H1 (cell line): Measurements from ENCODE around the gene PHLPP1. TPM values are rescaled to one million over a fixed set of nuclear protein-coding genes. Genes with fewer than 3 reads are reported as not detected.

ENCODE experiments used
- CTCF ChIA-PET: fragments of 300-600 bp; sonication (Branson Sonifier 250); formaldehyde crosslinking; loops from one replicate; lab custom pipeline; 2021; ENCODE audit not compliant: partially characterized antibody; lab: Charles Lee
- POLR2A ChIA-PET: fragments of 300-600 bp; sonication (Branson Sonifier 250); formaldehyde crosslinking; loops from one replicate; lab custom pipeline; 2021; ENCODE audit warnings: inconsistent platforms; ENCODE audit not compliant: partially characterized antibody; lab: Charles Lee
- DNase-seq, 2 experiments: peaks; one replicate each; pipeline versions ENCODE4 v3.0.0 to v3.0.0-alpha.2; 2010 to 2022; ENCODE audit warnings: low spot score in 2 of 2, low read depth in 1 of 2, mixed read lengths in 1 of 2
- FAIRE-seq: peaks from 2 replicates; lab custom pipeline; 2011; peaks lifted over from hg19 to GRCh38; lab: Jason Lieb, UNC
- H2AFZ ChIP-seq: 2 replicates; pipeline ENCODE4 v1.8.1; 2012; ENCODE audit warnings: low read length, inconsistent platforms
- H2AK5ac ChIP-seq: 2 replicates; pipeline ENCODE4 v1.6.1; 2013; ENCODE audit warnings: low read depth, low read length
- H2BK120ac ChIP-seq: replicated peaks from 2 replicates; pipeline ENCODE3; 2013; ENCODE audit warnings: low read depth, low read length, inconsistent platforms
- H2BK12ac ChIP-seq: 2 replicates; pipeline ENCODE4 v1.6.1; 2013; ENCODE audit warnings: low read depth, low read length
- H2BK15ac ChIP-seq: 2 replicates; pipeline ENCODE4 v1.6.1; 2013; ENCODE audit warnings: low read length
- H2BK20ac ChIP-seq: 2 replicates; pipeline ENCODE4 v1.6.1; 2013; ENCODE audit warnings: low read length
- H2BK5ac ChIP-seq: 2 replicates; pipeline ENCODE4 v1.6.1; 2013; ENCODE audit warnings: low read depth, low read length
- H3K14ac ChIP-seq: 2 replicates; pipeline ENCODE4 v1.6.1; 2013; ENCODE audit warnings: inconsistent platforms; ENCODE audit not compliant: insufficient read length
- H3K18ac ChIP-seq: 2 replicates; pipeline ENCODE4 v1.6.1; 2013; ENCODE audit warnings: low read length; ENCODE audit errors: extremely low read depth
- H3K23ac ChIP-seq: 2 replicates; pipeline ENCODE4 v1.6.1; 2013; ENCODE audit warnings: inconsistent platforms; ENCODE audit not compliant: insufficient read length
- H3K23me2 ChIP-seq: 2 replicates; pipeline ENCODE4 v1.6.1; 2013; ENCODE audit warnings: low read depth, low read length
- H3K27ac ChIP-seq: 2 replicates; pipeline ENCODE4 v1.6.1; 2011; ENCODE audit warnings: low read depth, low read length, inconsistent platforms
- H3K27me3 ChIP-seq, 4 experiments: replicated peaks in 1 of 4; 1 replicate in 1 of 4; 2 replicates in 3 of 4; pipeline versions ENCODE4 v1.6.1 to v1.8.1; 2011 to 2013; ENCODE audit warnings: low read length in 3 of 4, mild to moderate bottlenecking in 3 of 4, inconsistent platforms in 2 of 4, mixed read lengths in 2 of 4, moderate library complexity in 1 of 4; ENCODE audit not compliant: control insufficient read depth in 3 of 4, insufficient read depth in 3 of 4; ENCODE audit errors: extremely low read depth in 1 of 4
- H3K36me3 ChIP-seq, 4 experiments: 2 replicates each; pipeline versions ENCODE4 v1.6.1 to v1.8.1; 2011 to 2013; ENCODE audit warnings: mild to moderate bottlenecking in 4 of 4, low read length in 3 of 4, moderate library complexity in 2 of 4, control low read depth in 1 of 4, inconsistent platforms in 1 of 4; ENCODE audit not compliant: insufficient read depth in 4 of 4, control insufficient read depth in 2 of 4
- H3K4ac ChIP-seq: replicated peaks from 2 replicates; pipeline ENCODE3; 2013; ENCODE audit warnings: low read length, low read depth, mixed read lengths, inconsistent platforms; ENCODE audit not compliant: insufficient read length
- H3K4me1 ChIP-seq, 4 experiments: replicated peaks in 1 of 4; 1 replicate in 1 of 4; 2 replicates in 3 of 4; pipeline versions ENCODE4 v1.6.1 to v1.8.1; 2011 to 2013; ENCODE audit warnings: low read length in 3 of 4, inconsistent platforms in 2 of 4, mixed read lengths in 1 of 4; ENCODE audit not compliant: insufficient read depth in 4 of 4, control insufficient read depth in 3 of 4
- H3K4me2 ChIP-seq, 2 experiments: 2 replicates each; pipeline versions ENCODE4 v1.6.1 to v1.8.1; 2011 to 2013; ENCODE audit warnings: low read depth in 2 of 2, low read length in 2 of 2, control low read depth in 1 of 2, inconsistent platforms in 1 of 2, mild to moderate bottlenecking in 1 of 2; ENCODE audit not compliant: insufficient read depth in 1 of 2
- H3K4me3 ChIP-seq, 4 experiments: fragments of 200-600, 300-600 bp in 1 of 4; sonication (generic), shearing (Covaris generic), sonication (Bioruptor Twin) in 1 of 4; 2 replicates each; pipeline versions ENCODE4 v1.5.1 to v1.8.1; 2011 to 2016; ENCODE audit warnings: low read length in 4 of 4, low read depth in 3 of 4, control low read depth in 2 of 4, inconsistent platforms in 2 of 4, mild to moderate bottlenecking in 2 of 4, mixed read lengths in 1 of 4, moderate library complexity in 1 of 4; ENCODE audit not compliant: insufficient read depth in 2 of 4; ENCODE audit errors: extremely low read depth in 1 of 4
- H3K56ac ChIP-seq: replicated peaks from 2 replicates; pipeline ENCODE3; 2013; ENCODE audit warnings: low read depth, mild to moderate bottlenecking, mixed read lengths, low read length, inconsistent platforms; ENCODE audit not compliant: insufficient read length
- H3K79me1 ChIP-seq: 2 replicates; pipeline ENCODE4 v1.6.1; 2013; ENCODE audit warnings: low read depth, low read length, control low read depth
- H3K79me2 ChIP-seq, 2 experiments: 2 replicates each; pipeline versions ENCODE4 v1.6.1 to v1.8.1; 2012 to 2013; ENCODE audit warnings: low read length in 2 of 2, mild to moderate bottlenecking in 2 of 2, inconsistent platforms in 1 of 2; ENCODE audit not compliant: insufficient read depth in 2 of 2, control insufficient read depth in 1 of 2
- H3K9ac ChIP-seq, 4 experiments: replicated peaks in 1 of 4; 1 replicate in 1 of 4; 2 replicates in 3 of 4; pipeline versions ENCODE4 v1.6.1 to v1.8.1; 2011 to 2013; ENCODE audit warnings: low read depth in 3 of 4, low read length in 3 of 4, control low read depth in 2 of 4, mild to moderate bottlenecking in 2 of 4, moderate library complexity in 2 of 4, inconsistent platforms in 1 of 4; ENCODE audit errors: extremely low read depth in 1 of 4
- H3K9me3 ChIP-seq, 2 experiments: 2 replicates each; pipeline versions ENCODE4 v1.6.1 to v1.8.1; 2012 to 2013; ENCODE audit warnings: mild to moderate bottlenecking in 2 of 2, moderate library complexity in 2 of 2, control low read depth in 1 of 2, inconsistent platforms in 1 of 2, low read depth in 1 of 2, low read length in 1 of 2, mixed read lengths in 1 of 2; ENCODE audit not compliant: insufficient read depth in 2 of 2
- H4K20me1 ChIP-seq, 2 experiments: replicated peaks in 1 of 2; 2 replicates each; pipeline versions ENCODE3 to v1.8.1; 2011 to 2013; ENCODE audit warnings: inconsistent platforms in 2 of 2, low read length in 2 of 2, mild to moderate bottlenecking in 1 of 2; ENCODE audit not compliant: insufficient read depth in 2 of 2, control insufficient read depth in 1 of 2
- H4K5ac ChIP-seq: 2 replicates; pipeline ENCODE4 v1.6.1; 2013; ENCODE audit warnings: low read length, low read depth, mixed read lengths, inconsistent platforms; ENCODE audit not compliant: insufficient read length
- H4K8ac ChIP-seq: 2 replicates; pipeline ENCODE4 v1.8.0; 2013; ENCODE audit warnings: mild to moderate bottlenecking, moderate library complexity, low read length, inconsistent platforms; ENCODE audit not compliant: insufficient read depth; ENCODE audit errors: extremely low read depth
- H4K91ac ChIP-seq: replicated peaks from 2 replicates; pipeline ENCODE3; 2013; ENCODE audit warnings: low read length, mixed read lengths, inconsistent platforms; ENCODE audit not compliant: insufficient read length
- CTBP2 ChIP-seq: IDR thresholded peaks from 2 replicates; pipeline ENCODE4 v1.7.0; 2011; ENCODE audit warnings: borderline replicate concordance, mild to moderate bottlenecking, moderate library complexity, mixed read lengths, low read length; ENCODE audit not compliant: insufficient read depth, insufficient read length
- JUND ChIP-seq: IDR thresholded peaks from 2 replicates; pipeline ENCODE4 v1.6.1; 2011; ENCODE audit warnings: mild to moderate bottlenecking, improper control_type of control experiment, low read length
- KDM1A ChIP-seq: fragments of 200-600, 300-600 bp; sonication (generic); IDR thresholded peaks from 2 replicates; pipeline ENCODE4 v1.7.1; 2016; ENCODE audit warnings: mild to moderate bottlenecking, low read length, borderline replicate concordance
- POLR2A ChIP-seq, 2 experiments: IDR thresholded peaks; 1 replicate in 1 of 2; 2 replicates in 1 of 2; pipeline ENCODE4 v1.6.1; 2011; ENCODE audit warnings: low read depth in 2 of 2, low read length in 2 of 2, mild to moderate bottlenecking in 2 of 2; ENCODE audit errors: control extremely low read depth in 1 of 2
- POU5F1 ChIP-seq: IDR thresholded peaks from 2 replicates; pipeline ENCODE4 v1.6.1; 2011; ENCODE audit warnings: low read depth, mild to moderate bottlenecking, low read length, moderate library complexity
- TAF7 ChIP-seq: optimal IDR thresholded peaks from 2 replicates; pipeline ENCODE3; 2011; ENCODE audit warnings: low read depth, mild to moderate bottlenecking, inconsistent platforms, low read length, moderate library complexity, borderline replicate concordance
- TCF12 ChIP-seq: IDR thresholded peaks from 2 replicates; pipeline ENCODE4 v1.6.1; 2011; ENCODE audit warnings: low read depth, mild to moderate bottlenecking, low read length
- YY1 ChIP-seq: IDR thresholded peaks from 2 replicates; pipeline ENCODE4 v1.6.1; 2011; ENCODE audit warnings: low read depth, mild to moderate bottlenecking, low read length
- WGBS, 2 experiments: shearing (Covaris generic) in 1 of 2; methylation state at CpG; one replicate each; pipeline versions ENCODE4 v1.1.6 to v1.1.7; 2013 to 2015; ENCODE audit warnings: low lambda C conversion rate in 2 of 2, mixed read lengths in 2 of 2, inconsistent platforms in 1 of 2, low coverage in 1 of 2, missing lambda C conversion rate in 1 of 2; ENCODE audit not compliant: insufficient replicate concordance in 2 of 2, insufficient coverage in 1 of 2, insufficient read length in 1 of 2; ENCODE audit errors: extremely low coverage in 1 of 2, missing lambda C conversion rate in 1 of 2; 5-methylcytosine and 5-hydroxymethylcytosine counted together
- polyA plus RNA-seq, 7 experiments: library from polyadenylated mRNA; depleted of rRNA in 3 of 7; stranded (reverse) in 5 of 7; unstranded in 2 of 7; fragments of >200 nt in 5 of 7; fragments of 200-250 nt in 2 of 7; gene quantifications; 1 replicate in 5 of 7; 2 replicates in 1 of 7; 4 replicates in 1 of 7; pipeline versions ENCODE4 v1.2.1 to v1.2.3, GENCODE V29; 2011 to 2013; ENCODE audit warnings: missing spikeins in 2 of 7, mixed read lengths in 2 of 7
- total RNA-seq: library from RNA; stranded (reverse); fragmentation: NEBNext Ultra II Directional; extraction: Animal tissue kit (Norgen Biotek cat#: 25700); gene quantifications from 2 replicates; pipeline ENCODE4 v1.2.1, GENCODE V29; 2021

Gene PHLPP1
- total and polyA plus RNA-seq, 2 of the 8 experiments (the other 6 are each of a cell fraction or from before 2014, with no cell fraction given) = 28.0 to 66.3 TPM

- no peaks in the 10 kb centered on the region for H3K9me3 ChIP-seq
Observed at GRCh38 chr18:63002803-63003445, 287.6 kb downstream of the PHLPP1 start.

More at GRCh38 chr18:63002803-63003445, 287.6 kb downstream of the PHLPP1 start:
- Histone ChIP-seq H3K79me1 (no peaks in the 10 kb centered on the region), H4K5ac (no peak overlapping the region), H2BK12ac (no peak overlapping the region), H2AK5ac (no peak overlapping the region), H3K18ac (no peak overlapping the region), H2BK5ac (no peak overlapping the region), H2BK15ac (no peak overlapping the region), H3K23ac (no peak overlapping the region), H4K91ac (no peak overlapping the region), H3K4ac (no peak overlapping the region), H4K8ac (no peak overlapping the region), H3K4me3 (no peak overlapping the region), H3K14ac (no peak overlapping the region), H3K23me2 (no peaks in the 10 kb centered on the region), H2BK120ac (no peak overlapping the region), H3K9ac (no peak overlapping the region), H2BK20ac (no peak overlapping the region), H3K27me3 (no peaks in the 10 kb centered on the region), H3K36me3 (no peaks in the 10 kb centered on the region), H2AFZ (0 out of 2 replicates have a peak overlapping the region, but pooled peaks have one; percentile 29), H3K4me2 (no peak overlapping the region), H3K56ac (no peak overlapping the region), H4K20me1 (no peaks in the 10 kb centered on the region), H3K4me1 (no peaks in the 10 kb centered on the region), H3K27ac (no peak overlapping the region), H3K79me2 (no peaks in the 10 kb centered on the region)
- WGBS, 2 experiments = 86% methylated on average over 9 of the region's 9 CpGs; no CpG with 5 or more reads in 1 of the 2 experiments
- DNase-seq = no peak
- TF ChIP-seq YY1 (no peak), POLR2A (IDR thresholded peaks at IDR 0.05; ENCODE audit: control extremely low read depth in 1 of 2, low read depth in 2 of 2, low read length in 2 of 2) (no peak), TCF12 (no peak), KDM1A (no peak), CTBP2 (no peak), POU5F1 (no peak), TAF7 (no peak), JUND (no peak)
- FAIRE-seq = no peak
- ChIA-PET CTCF (interaction anchor here (1.3 kb wide), 2 partner anchors 9 to 19 kb away, joined by 3 to 6 read pairs; no protein-coding TSS in a partner anchor), POLR2A (no interaction called here)
